ENCODE data around the gene DENND1C.

The DENND1C gene

GRCh38 chr19:6503407-6504201 is 22.0 kb upstream of the DENND1C start:
- DNase-seq: no peak

- peak in 1 of 2 donors; percentile 39 for DNase-seq
Observed at GRCh38 chr19:6501740-6502648, 20.4 kb upstream of the DENND1C start, which contains the start of gene TUBB4A. Gene TUBB4A, minus strand, starts transcription at chr19:6502309. Its CDS starts 97 bp downstream, at chr19:6502212.

GRCh38 chr19:6500837-6501739 is 19.5 kb upstream of the DENND1C start:
- no peak for DNase-seq

GRCh38 chr19:6499052-6499790 is 17.6 kb upstream of the DENND1C start:
- DNase-seq: no peak

GRCh38 chr19:6498294-6499036 is 16.9 kb upstream of the DENND1C start:
- no peak for DNase-seq

- no peak for DNase-seq
Observed at GRCh38 chr19:6495947-6496346, 14.4 kb upstream of the DENND1C start.

DNA sequence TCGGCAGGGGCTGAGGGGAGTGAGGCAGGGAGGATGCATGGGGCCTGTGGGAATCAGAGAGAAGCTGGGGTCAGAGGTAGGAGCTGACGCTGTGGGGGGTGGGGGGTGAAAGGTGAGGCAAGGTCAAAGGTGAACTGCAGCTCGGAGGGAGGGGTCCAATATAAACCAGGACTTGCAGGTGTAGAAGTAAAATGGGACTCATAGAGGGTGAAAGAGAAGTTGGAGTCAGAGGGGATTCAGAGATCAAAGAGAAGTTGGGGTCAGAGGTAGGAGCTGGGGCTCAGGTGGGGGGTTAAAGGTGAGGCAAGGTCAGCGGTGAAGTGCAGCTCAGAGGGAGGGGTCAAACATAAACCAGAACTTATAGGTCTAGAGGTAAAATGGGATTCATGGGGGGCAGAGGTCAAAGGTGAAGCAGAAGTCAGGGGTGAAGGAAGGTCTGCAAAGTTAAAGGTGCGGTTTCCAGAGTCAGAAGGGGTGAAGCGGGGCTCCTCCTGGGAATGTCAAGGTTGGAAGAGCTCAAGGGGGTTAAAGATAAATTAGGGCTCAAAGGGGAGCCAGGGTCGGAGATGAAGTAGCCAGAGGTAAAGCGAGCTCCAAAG is 12.9 kb upstream of the DENND1C start:
- no peak for DNase-seq

DNA sequence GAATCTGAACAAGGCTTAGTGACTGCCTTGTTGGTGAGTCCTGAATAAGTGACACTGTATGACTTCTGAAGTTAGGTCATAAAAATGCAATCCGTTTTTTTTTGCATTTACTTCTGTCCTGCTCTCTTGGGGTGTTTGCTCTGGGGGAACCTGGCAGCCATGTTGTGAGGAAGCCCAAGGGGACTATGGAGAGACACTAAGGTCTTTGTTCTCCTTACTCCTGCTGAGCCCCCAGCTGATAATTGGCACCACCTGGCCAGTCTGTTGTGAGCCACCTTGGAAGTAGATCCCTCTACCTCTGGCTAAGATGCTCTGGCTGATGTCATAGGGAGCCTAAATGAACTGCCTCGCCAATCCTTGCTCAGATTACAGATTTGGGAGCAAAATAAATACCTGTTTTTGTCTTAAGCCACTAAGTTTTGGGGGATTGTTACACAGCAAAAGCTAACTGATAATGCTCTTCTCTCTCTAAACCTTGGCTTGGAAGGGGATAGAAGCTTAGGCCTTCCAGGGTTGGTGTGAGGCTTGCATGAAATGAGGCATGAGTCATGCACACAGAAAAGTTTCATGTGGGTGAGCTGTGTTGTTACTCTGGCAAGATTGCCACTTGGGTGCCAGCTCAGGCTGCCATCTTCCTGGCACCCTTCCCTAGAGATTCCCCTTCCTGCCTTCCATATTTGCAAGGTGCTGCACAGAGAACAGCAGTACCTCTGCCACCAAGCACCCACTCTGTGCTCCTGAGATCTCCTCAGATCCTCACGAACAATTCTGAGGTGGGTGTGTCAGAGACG is 10.4 kb upstream of the DENND1C start:
- DNase-seq: no peak

DNA sequence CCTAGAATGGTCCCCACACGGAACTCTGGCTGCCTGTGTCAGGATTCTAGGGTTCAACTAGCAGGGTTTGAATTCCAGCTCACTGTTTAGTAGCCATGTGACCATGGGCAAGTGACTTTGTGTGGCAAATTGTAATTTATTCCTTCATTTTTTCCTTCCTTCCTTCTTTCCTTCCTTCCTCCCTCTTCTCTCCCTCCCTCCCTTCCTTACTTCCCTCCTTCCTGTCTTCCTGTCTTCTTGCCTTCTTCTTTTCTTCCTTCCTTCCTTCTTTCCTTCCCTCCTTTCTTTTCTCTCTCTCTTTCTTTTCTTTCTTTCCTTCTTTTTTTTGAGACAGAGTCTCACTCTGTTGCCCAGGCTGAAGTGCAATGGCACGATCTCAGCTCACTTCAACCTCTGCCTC is 8.5 kb upstream of the DENND1C start:
- no peak for DNase-seq

DNA sequence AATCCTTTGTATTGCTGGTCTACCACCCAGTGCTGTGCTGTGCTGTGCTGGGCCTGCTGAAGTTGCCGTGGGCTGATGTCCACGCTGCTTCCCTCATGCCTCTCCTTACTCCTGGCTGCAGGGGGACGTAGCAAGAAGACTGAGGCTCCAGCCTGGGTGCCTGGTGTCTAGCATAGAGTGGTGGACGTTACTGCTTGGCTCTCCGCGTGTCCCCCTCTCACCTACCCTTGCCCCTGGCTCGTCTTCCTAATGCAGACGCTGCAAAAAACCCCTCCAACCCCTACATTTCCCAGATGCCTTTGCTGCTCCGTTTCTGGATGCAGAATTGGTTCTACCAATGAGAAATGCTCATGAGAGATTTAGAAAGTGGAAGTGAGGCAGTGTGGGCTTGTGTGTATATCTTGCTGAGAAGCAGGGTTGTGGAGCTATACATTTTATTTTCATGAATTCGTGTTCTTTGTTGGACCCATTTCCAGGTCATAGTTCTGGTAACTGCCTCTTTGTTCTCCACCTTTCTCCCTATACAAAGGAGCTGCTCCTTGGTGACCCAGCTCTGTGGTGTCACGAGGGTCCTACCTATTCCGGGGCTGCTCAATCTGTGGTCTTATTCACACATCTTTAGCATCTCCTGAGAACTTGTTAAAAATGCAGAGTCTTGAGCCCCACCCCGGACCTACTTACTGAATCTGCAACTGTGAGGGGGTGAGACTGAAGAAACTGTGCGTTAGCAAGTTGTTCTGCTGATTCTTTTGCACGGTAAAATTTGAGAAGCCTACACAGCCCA is 7.9 kb upstream of the DENND1C start:
- DNase-seq: no peak

GRCh38 chr19:6484831-6485230 is 3.2 kb upstream of the DENND1C start:
- DNase-seq: no peak

- no peak for DNase-seq
Observed at GRCh38 chr19:6484230-6484629, 2.6 kb upstream of the DENND1C start.

GRCh38 chr19:6483235-6483634 is 1.6 kb upstream of the DENND1C start:
- DNase-seq: no peak

DNA sequence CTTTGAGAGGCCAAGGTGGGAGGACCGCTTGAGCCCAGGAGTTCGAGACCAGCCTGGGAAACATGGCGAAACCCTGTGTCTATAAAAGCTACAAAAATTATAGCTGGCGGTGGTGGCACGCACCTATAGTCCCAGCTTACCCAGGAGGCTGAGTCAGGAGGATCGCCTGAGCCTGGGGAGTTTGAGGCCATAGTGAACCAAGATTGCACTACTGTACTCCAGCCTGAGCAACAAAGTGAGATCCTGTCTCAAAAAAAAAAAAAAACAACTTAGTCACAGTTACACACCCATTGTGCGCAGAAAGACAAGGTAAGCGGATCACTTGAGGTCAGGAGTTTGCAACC is 728 bp upstream of the DENND1C start:
- no peak for DNase-seq

GRCh38 chr19:6480848-6481415 is 655 bp downstream of the DENND1C start:
- peak in 1 of 2 donors; percentile 39 for DNase-seq

DNA sequence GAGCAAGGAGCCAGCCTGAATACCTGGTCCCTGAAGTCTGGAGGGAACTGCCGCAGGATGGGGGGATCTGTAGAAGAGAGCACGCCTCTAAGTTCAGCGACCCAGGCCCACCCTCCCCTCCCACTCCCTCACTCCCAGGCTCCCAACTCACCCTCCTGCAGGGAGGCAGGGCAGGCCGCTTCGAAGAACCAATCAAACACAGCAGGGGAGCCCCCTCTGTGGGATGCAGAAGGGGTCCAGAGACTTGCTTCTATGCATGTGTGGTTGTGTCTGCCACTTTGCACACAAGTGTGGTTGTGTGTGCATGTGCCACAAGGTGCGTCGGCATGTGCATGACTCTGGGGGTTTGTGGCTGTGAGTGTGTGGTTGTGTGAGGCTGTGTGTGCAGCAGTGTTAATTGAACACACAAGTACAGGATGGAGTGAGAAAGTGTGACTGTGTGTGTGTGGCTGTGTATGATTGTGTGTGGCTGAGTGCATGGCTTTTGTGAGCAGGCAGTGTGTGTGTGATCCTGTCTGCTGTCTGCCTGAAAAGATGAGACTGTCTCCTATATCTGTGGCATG is 1.7 kb downstream of the DENND1C start:
- no peak for DNase-seq

DNA sequence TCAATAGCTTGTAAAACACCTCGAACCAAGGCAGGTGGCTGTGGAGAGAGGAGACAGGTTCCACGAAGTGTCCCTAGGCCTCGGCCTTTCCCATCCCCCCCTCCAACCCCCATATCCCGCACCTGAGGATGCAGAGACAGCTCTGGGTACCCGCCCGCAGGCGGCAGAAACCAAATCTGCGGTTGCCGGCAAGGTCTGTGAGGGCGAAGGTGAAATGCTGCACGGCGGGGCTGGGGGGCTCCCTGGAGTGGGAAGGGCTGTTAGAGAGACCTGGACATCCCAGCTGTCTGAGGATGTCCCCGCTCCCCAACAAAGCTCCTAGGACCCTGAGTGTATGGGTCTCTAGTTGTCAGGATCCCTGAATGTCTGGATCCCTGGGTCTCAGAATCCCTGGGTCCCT is 2.8 kb downstream of the DENND1C start:
- DNase-seq: no peak

DNA sequence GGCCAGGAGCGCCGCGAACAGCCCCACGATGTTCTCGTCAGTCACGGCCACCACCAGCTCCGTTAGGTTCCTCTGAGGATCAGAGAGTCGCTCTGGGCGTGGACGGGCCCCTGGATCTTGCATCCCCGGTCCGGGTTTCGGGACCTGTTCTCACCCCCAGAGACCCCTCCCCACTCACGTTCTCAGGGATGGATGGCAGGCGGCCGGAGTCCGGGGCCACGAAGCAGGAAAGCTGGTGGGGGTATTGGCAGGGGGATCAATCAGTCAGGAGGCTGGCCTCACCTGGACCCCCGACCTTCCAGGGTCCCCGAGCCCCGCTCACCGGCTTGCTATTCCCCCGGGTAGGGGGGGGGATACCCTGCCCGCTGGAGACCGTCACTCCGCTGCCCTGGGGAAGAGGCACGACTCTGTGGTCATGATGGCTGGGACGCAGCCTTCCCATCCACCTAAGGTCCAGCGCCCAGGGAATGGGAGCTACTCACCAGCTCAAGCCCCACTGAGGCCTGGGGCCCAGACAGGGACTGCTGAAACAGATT is 4.6 kb downstream of the DENND1C start:
- no peak for DNase-seq
